Small intestine (tissue), 7 donors: ENCODE measurements around the gene TUG1. TPM values are rescaled to one million over a fixed set of nuclear protein-coding genes. Genes with fewer than 3 reads are reported as not detected.

Source experiments
- DNase-seq, 2 donors: peaks; one replicate each; pipeline versions ENCODE4 v3.0.0 to v3.0.0-alpha.2; 2013
- FAIRE-seq: peaks from 2 replicates; lab custom pipeline; 2012; peaks lifted over from hg19 to GRCh38; lab: Jason Lieb, UNC
- H3K27ac ChIP-seq, 3 donors: one replicate each; pipeline ENCODE4 v1.5.1; 2013; ENCODE audit warnings: low read length in 2 of 3, mild to moderate bottlenecking in 2 of 3, control low read depth in 1 of 3, inconsistent platforms in 1 of 3, low read depth in 1 of 3, moderate library complexity in 1 of 3
- H3K27me3 ChIP-seq, 3 donors: one replicate each; pipeline ENCODE4 v1.6.1; 2013; ENCODE audit warnings: low read length in 3 of 3, inconsistent platforms in 1 of 3; ENCODE audit not compliant: control insufficient read depth in 3 of 3, insufficient read depth in 3 of 3
- H3K36me3 ChIP-seq, 3 donors: one replicate each; pipeline ENCODE4 v1.6.1; 2013; ENCODE audit warnings: low read length in 3 of 3, inconsistent platforms in 1 of 3, low read depth in 1 of 3, mild to moderate bottlenecking in 1 of 3, moderate library complexity in 1 of 3; ENCODE audit not compliant: control insufficient read depth in 3 of 3, insufficient read depth in 2 of 3
- H3K4me1 ChIP-seq, 3 donors: one replicate each; pipeline ENCODE4 v1.6.1; 2013; ENCODE audit warnings: low read length in 2 of 3, inconsistent platforms in 1 of 3, low read depth in 1 of 3, mild to moderate bottlenecking in 1 of 3, moderate library complexity in 1 of 3; ENCODE audit not compliant: control insufficient read depth in 3 of 3, insufficient read depth in 2 of 3
- H3K4me3 ChIP-seq, 3 donors: one replicate each; pipeline ENCODE4 v1.5.1; 2013; ENCODE audit warnings: low read length in 3 of 3, control low read depth in 1 of 3, inconsistent platforms in 1 of 3, low read depth in 1 of 3, mild to moderate bottlenecking in 1 of 3, moderate library complexity in 1 of 3
- H3K9me3 ChIP-seq, 2 donors: one replicate each; pipeline ENCODE4 v1.6.1; 2013; ENCODE audit warnings: low read depth in 1 of 2, low read length in 1 of 2; ENCODE audit not compliant: control insufficient read depth in 2 of 2, insufficient read depth in 1 of 2
- WGBS, 3 donors: extraction: QIAGEN DNeasy Blood & Tissue Kit; methylation state at CpG; one replicate each; pipeline ENCODE4 v1.1.7; 2013; 5-methylcytosine and 5-hydroxymethylcytosine counted together
- polyA plus RNA-seq, 4 donors: library from polyadenylated mRNA; stranded (reverse) in 3 of 4; unstranded in 1 of 4; fragments of 200-250 nt in 3 of 4; fragments of 120-200 nt in 1 of 4; gene quantifications; one replicate each; pipeline versions ENCODE4 v1.2.1 to v1.2.3, GENCODE V29; 2013
- donor health status: healthy with polysubstance abuse.
- donor health status: control.
- donor health status: control.
- donor health status: Bipolar disorder and iron deficiency.
- donor health status: healthy.

The TUG1 gene
- polyA plus RNA-seq, 4 donors = 20.8 to 130 (median 28.8) TPM

GRCh38 chr22:30970356-30970746 lies 1.3 kb downstream of the TUG1 start:
- Histone ChIP-seq H3K4me1 (peaks cover 2 to 16% (median 12%) of the 10 kb centered on the region in 3 donors), H3K36me3 (peaks cover 7 to 16% (median 10%) of the 10 kb centered on the region in 3 donors), H3K27me3 (no peaks in the 10 kb centered on the region), H3K9me3 (peaks cover 0 to 53% of the 10 kb centered on the region in 2 donors), H3K4me3 (peak overlapping the region; percentile 86 to 97 (median 87)), H3K27ac (peak overlapping the region in 1 of 3 donors; percentile 94)
- no peak for FAIRE-seq
- WGBS, 3 donors = 58 to 83% (median 73%) methylated on average over 3 of the region's 3 CpGs
- DNase-seq = no peak

GRCh38 chr22:30978304-30978962 lies 9.4 kb downstream of the TUG1 start:
- DNase-seq (no peak), FAIRE-seq (no peak)
- H3K27me3 ChIP-seq = no peaks in the 10 kb centered on the region
- peaks cover 0 to 43% of the 10 kb centered on the region in 2 donors for H3K9me3 ChIP-seq
- 92 to 93% (median 93%) methylated on average over 3 of the region's 3 CpGs for WGBS, 3 donors
- no peaks in the 10 kb centered on the region for H3K4me1 ChIP-seq
- peaks cover 0 to 4% (median 3%) of the 10 kb centered on the region in 3 donors for H3K36me3 ChIP-seq
- no peak overlapping the region for H3K4me3 ChIP-seq
- H3K27ac ChIP-seq = no peak overlapping the region

- no peak overlapping the region for H3K4me3 ChIP-seq
- H3K9me3 ChIP-seq = peaks cover 0 to 33% of the 10 kb centered on the region in 2 donors
- H3K27ac ChIP-seq = no peak overlapping the region
- FAIRE-seq (no peak), DNase-seq (peak in 1 of 2 donors; percentile 22)
- no peaks in the 10 kb centered on the region for H3K4me1 ChIP-seq
- peaks cover 0 to 3% (median 0%) of the 10 kb centered on the region in 3 donors for H3K36me3 ChIP-seq
- 38 to 63% (median 42%) methylated on average over 3 of the region's 3 CpGs for WGBS, 3 donors
- H3K27me3 ChIP-seq = no peaks in the 10 kb centered on the region
These were observed 10.9 kb downstream of the TUG1 start for GRCh38 chr22:30979932-30980331.

GRCh38 chr22:30982512-30982911 lies 13.4 kb downstream of the TUG1 start:
- WGBS, 3 donors = 70 to 81% (median 76%) methylated on average over 2 of the region's 2 CpGs
- no peaks in the 10 kb centered on the region for H3K36me3 ChIP-seq
- no peak for FAIRE-seq
- H3K4me1 ChIP-seq = no peaks in the 10 kb centered on the region
- peaks cover 0 to 10% of the 10 kb centered on the region in 2 donors for H3K9me3 ChIP-seq
- H3K27me3 ChIP-seq = no peaks in the 10 kb centered on the region
- H3K27ac ChIP-seq = no peak overlapping the region
- no peak overlapping the region for H3K4me3 ChIP-seq
- no peak for DNase-seq

GRCh38 chr22:30984317-30984716 lies 15.3 kb downstream of the TUG1 start:
- Histone ChIP-seq H3K27ac (no peak overlapping the region), H3K36me3 (no peaks in the 10 kb centered on the region), H3K9me3 (peaks cover 0 to 2% of the 10 kb centered on the region in 2 donors), H3K27me3 (no peaks in the 10 kb centered on the region), H3K4me1 (no peaks in the 10 kb centered on the region), H3K4me3 (no peak overlapping the region)
- DNase-seq (peak; percentile 60 to 73), FAIRE-seq (no peak)
- 12 to 66% (median 38%) methylated on average over 2 of the region's 2 CpGs for WGBS, 3 donors

- Histone ChIP-seq H3K4me1 (no peaks in the 10 kb centered on the region), H3K4me3 (no peak overlapping the region), H3K9me3 (peaks cover 0 to 2% of the 10 kb centered on the region in 2 donors), H3K36me3 (no peaks in the 10 kb centered on the region), H3K27ac (no peak overlapping the region), H3K27me3 (no peaks in the 10 kb centered on the region)
- WGBS, 3 donors = 71 to 77% (median 71%) methylated on average over 4 of the region's 4 CpGs
- FAIRE-seq (no peak), DNase-seq (no peak)
These were observed 16.6 kb downstream of the TUG1 start for GRCh38 chr22:30985561-30986208.

GRCh38 chr22:30989474-30989873 lies 20.4 kb downstream of the TUG1 start:
- H3K36me3 ChIP-seq = no peaks in the 10 kb centered on the region
- peaks cover 0 to 2% (median 0%) of the 10 kb centered on the region in 3 donors for H3K4me1 ChIP-seq
- no peak overlapping the region for H3K27ac ChIP-seq
- no peak for DNase-seq
- peaks cover 0 to 9% of the 10 kb centered on the region in 2 donors for H3K9me3 ChIP-seq
- FAIRE-seq = no peak
- no peak overlapping the region for H3K4me3 ChIP-seq
- H3K27me3 ChIP-seq = no peaks in the 10 kb centered on the region

- DNase-seq (no peak), FAIRE-seq (no peak)
- WGBS, 3 donors = 92 to 95% (median 94%) methylated on average over 1 of the region's 1 CpG
- Histone ChIP-seq H3K4me3 (no peak overlapping the region), H3K4me1 (peaks cover 0 to 2% (median 0%) of the 10 kb centered on the region in 3 donors), H3K9me3 (peaks cover 0 to 9% of the 10 kb centered on the region in 2 donors), H3K27me3 (no peaks in the 10 kb centered on the region), H3K36me3 (no peaks in the 10 kb centered on the region), H3K27ac (no peak overlapping the region)
These were observed 21.6 kb downstream of the TUG1 start for GRCh38 chr22:30990690-30991089.
